NCI-H1105 treated with DMSO at 0.1 percent for 48 hours (cell line): Measurements from ENCODE around the gene SLC25A22.

Source experiments
- DNase-seq: peaks from one replicate; lab custom pipeline; 2025; lab: John Stamatoyannopoulos, UW

SLC25A22 gene

GRCh38 chr11:746289-747157, 51.6 kb downstream of the SLC25A22 start:
- DNase-seq, result peak; percentile 38

GRCh38 chr11:745428-745827, 52.7 kb downstream of the SLC25A22 start:
- no peak for DNase-seq

- DNase-seq, result no peak
Measured at GRCh38 chr11:742571-743201, 55.4 kb downstream of the SLC25A22 start.

- no peak for DNase-seq
Measured at GRCh38 chr11:742156-742546, 55.9 kb downstream of the SLC25A22 start.
